ENCODE results near the gene JAG1.

Gene JAG1

GRCh38 chr20:10646006-10646405, 27.8 kb downstream of the JAG1 start:
- TF ChIP-seq YY1 (IDR thresholded peaks at IDR 0.05; ENCODE audit: low read depth): no peak
- no peak for TF ChIP-seq TEAD4 (IDR thresholded peaks at IDR 0.05)
- TF ChIP-seq CREB1 (IDR thresholded peaks at IDR 0.05; ENCODE audit: low read depth): no peak
- no peak for TF ChIP-seq ZBTB7A (IDR thresholded peaks at IDR 0.05; ENCODE audit: low read depth)
- TF ChIP-seq NFIC (IDR thresholded peaks at IDR 0.05): no peak

GRCh38 chr20:10645205-10645570, 28.6 kb downstream of the JAG1 start:
- TF ChIP-seq FOXM1 (IDR thresholded peaks at IDR 0.05; ENCODE audit: borderline replicate concordance, low read depth): no peak
- no peak for TF ChIP-seq YY1 (IDR thresholded peaks at IDR 0.05; ENCODE audit: low read depth)

GRCh38 chr20:10644458-10645204, 29.2 kb downstream of the JAG1 start:
- no peak for TF ChIP-seq RAD21 (IDR thresholded peaks at IDR 0.05; ENCODE audit: low read depth)
- no peak for TF ChIP-seq EGR1 (IDR thresholded peaks at IDR 0.05)
- TF ChIP-seq TCF12 (IDR thresholded peaks at IDR 0.05; ENCODE audit: low read depth): no peak
- TF ChIP-seq USF1 (IDR thresholded peaks at IDR 0.05): no peak
- no peak for TF ChIP-seq CEBPB (IDR thresholded peaks at IDR 0.05)
- no peak for TF ChIP-seq FOXM1 (IDR thresholded peaks at IDR 0.05; ENCODE audit: borderline replicate concordance, low read depth)
- no peak for TF ChIP-seq ZBTB7A (IDR thresholded peaks at IDR 0.05; ENCODE audit: low read depth)
- TF ChIP-seq YY1 (IDR thresholded peaks at IDR 0.05; ENCODE audit: low read depth): no peak
- TF ChIP-seq MAX (IDR thresholded peaks at IDR 0.05): no peak
- no peak for TF ChIP-seq TEAD4 (IDR thresholded peaks at IDR 0.05)
- TF ChIP-seq, protein P1, sequence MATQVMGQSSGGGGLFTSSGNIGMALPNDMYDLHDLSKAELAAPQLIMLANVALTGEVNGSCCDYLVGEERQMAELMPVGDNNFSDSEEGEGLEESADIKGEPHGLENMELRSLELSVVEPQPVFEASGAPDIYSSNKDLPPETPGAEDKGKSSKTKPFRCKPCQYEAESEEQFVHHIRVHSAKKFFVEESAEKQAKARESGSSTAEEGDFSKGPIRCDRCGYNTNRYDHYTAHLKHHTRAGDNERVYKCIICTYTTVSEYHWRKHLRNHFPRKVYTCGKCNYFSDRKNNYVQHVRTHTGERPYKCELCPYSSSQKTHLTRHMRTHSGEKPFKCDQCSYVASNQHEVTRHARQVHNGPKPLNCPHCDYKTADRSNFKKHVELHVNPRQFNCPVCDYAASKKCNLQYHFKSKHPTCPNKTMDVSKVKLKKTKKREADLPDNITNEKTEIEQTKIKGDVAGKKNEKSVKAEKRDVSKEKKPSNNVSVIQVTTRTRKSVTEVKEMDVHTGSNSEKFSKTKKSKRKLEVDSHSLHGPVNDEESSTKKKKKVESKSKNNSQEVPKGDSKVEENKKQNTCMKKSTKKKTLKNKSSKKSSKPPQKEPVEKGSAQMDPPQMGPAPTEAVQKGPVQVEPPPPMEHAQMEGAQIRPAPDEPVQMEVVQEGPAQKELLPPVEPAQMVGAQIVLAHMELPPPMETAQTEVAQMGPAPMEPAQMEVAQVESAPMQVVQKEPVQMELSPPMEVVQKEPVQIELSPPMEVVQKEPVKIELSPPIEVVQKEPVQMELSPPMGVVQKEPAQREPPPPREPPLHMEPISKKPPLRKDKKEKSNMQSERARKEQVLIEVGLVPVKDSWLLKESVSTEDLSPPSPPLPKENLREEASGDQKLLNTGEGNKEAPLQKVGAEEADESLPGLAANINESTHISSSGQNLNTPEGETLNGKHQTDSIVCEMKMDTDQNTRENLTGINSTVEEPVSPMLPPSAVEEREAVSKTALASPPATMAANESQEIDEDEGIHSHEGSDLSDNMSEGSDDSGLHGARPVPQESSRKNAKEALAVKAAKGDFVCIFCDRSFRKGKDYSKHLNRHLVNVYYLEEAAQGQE (IDR thresholded peaks at IDR 0.05; ENCODE audit: low read depth): no peak
- TF ChIP-seq CREB1 (IDR thresholded peaks at IDR 0.05; ENCODE audit: low read depth): no peak
- TF ChIP-seq EP300 (IDR thresholded peaks at IDR 0.05; ENCODE audit: borderline replicate concordance): no peak
- no peak for TF ChIP-seq TAF1 (IDR thresholded peaks at IDR 0.05; ENCODE audit: low read depth)
- TF ChIP-seq NFIC (IDR thresholded peaks at IDR 0.05): no peak

GRCh38 chr20:10643560-10643873, 30.3 kb downstream of the JAG1 start:
- TF ChIP-seq MAX (IDR thresholded peaks at IDR 0.05) (no peak), TAF1 (IDR thresholded peaks at IDR 0.05; ENCODE audit: low read depth) (no peak), USF1 (IDR thresholded peaks at IDR 0.05) (no peak), FOXM1 (IDR thresholded peaks at IDR 0.05; ENCODE audit: borderline replicate concordance, low read depth) (no peak), NFIC (IDR thresholded peaks at IDR 0.05) (no peak), EP300 (IDR thresholded peaks at IDR 0.05; ENCODE audit: borderline replicate concordance) (no peak)
- TF ChIP-seq, protein P1 (IDR thresholded peaks at IDR 0.05; ENCODE audit: low read depth): no peak

GRCh38 chr20:10642856-10643559, 30.8 kb downstream of the JAG1 start:
- TF ChIP-seq EP300 (IDR thresholded peaks at IDR 0.05; ENCODE audit: borderline replicate concordance): no peak
- TF ChIP-seq USF1 (IDR thresholded peaks at IDR 0.05): no peak
- TF ChIP-seq FOXM1 (IDR thresholded peaks at IDR 0.05; ENCODE audit: borderline replicate concordance, low read depth): no peak
- TF ChIP-seq NFIC (IDR thresholded peaks at IDR 0.05): no peak
- TF ChIP-seq, protein P1 (IDR thresholded peaks at IDR 0.05; ENCODE audit: low read depth): no peak
- TF ChIP-seq YY1 (IDR thresholded peaks at IDR 0.05; ENCODE audit: low read depth): no peak
- TF ChIP-seq TCF12 (IDR thresholded peaks at IDR 0.05; ENCODE audit: low read depth): no peak
- no peak for TF ChIP-seq CEBPB (IDR thresholded peaks at IDR 0.05)
- no peak for TF ChIP-seq CREB1 (IDR thresholded peaks at IDR 0.05; ENCODE audit: low read depth)
- no peak for TF ChIP-seq TAF1 (IDR thresholded peaks at IDR 0.05; ENCODE audit: low read depth)
- TF ChIP-seq MAX (IDR thresholded peaks at IDR 0.05): no peak
- no peak for TF ChIP-seq TEAD4 (IDR thresholded peaks at IDR 0.05)
- no peak for TF ChIP-seq ZBTB7A (IDR thresholded peaks at IDR 0.05; ENCODE audit: low read depth)
- no peak for TF ChIP-seq EGR1 (IDR thresholded peaks at IDR 0.05)
- no peak for TF ChIP-seq RAD21 (IDR thresholded peaks at IDR 0.05; ENCODE audit: low read depth)

Measured in Ishikawa (cell line).